ENCODE data around the gene TBCD. TPM values are rescaled to one million over a fixed set of nuclear protein-coding genes. Genes with fewer than 3 reads are reported as not detected.
A peak's percentile ranks its signal among the peaks of the same experiment; 100 is the strongest.

The TBCD gene
- total RNA-seq, 4 donors from 2014 or later, result 30.5 to 94.3 (median 51.8) TPM

DNA sequence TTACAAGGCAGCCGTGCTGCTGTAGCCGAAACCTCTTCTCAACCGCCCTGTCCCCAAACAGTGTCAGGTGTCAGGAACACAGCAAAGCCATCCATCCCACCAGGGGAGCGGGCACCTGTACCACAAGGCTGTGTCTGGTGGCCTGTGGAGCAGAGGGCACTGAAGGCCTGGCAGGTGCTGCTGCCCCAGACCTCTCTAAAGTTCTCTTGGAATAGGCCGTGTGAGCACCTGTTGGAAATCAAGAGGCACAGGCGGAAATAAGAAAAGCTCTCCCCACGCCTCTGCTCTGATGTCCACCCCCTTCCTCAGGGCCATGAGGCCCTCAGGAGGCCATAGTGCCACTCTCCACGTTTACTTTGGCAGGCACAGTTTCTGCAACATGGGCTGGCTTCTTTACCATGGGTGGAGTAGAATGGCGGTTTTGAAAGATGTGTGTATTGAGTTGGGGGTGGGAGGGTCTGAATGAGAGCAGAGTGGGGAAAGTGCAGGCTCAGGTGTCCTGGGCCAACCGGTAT, 187.8 kb downstream of the TBCD start:
- ATAC-seq (ENCODE audit: low FRiP score) (no peak), DNase-seq (ENCODE audit: low spot score) (peak; percentile 17)
- TF ChIP-seq, protein P1, sequence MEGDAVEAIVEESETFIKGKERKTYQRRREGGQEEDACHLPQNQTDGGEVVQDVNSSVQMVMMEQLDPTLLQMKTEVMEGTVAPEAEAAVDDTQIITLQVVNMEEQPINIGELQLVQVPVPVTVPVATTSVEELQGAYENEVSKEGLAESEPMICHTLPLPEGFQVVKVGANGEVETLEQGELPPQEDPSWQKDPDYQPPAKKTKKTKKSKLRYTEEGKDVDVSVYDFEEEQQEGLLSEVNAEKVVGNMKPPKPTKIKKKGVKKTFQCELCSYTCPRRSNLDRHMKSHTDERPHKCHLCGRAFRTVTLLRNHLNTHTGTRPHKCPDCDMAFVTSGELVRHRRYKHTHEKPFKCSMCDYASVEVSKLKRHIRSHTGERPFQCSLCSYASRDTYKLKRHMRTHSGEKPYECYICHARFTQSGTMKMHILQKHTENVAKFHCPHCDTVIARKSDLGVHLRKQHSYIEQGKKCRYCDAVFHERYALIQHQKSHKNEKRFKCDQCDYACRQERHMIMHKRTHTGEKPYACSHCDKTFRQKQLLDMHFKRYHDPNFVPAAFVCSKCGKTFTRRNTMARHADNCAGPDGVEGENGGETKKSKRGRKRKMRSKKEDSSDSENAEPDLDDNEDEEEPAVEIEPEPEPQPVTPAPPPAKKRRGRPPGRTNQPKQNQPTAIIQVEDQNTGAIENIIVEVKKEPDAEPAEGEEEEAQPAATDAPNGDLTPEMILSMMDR (IDR thresholded peaks at IDR 0.05), result no peak

DNA sequence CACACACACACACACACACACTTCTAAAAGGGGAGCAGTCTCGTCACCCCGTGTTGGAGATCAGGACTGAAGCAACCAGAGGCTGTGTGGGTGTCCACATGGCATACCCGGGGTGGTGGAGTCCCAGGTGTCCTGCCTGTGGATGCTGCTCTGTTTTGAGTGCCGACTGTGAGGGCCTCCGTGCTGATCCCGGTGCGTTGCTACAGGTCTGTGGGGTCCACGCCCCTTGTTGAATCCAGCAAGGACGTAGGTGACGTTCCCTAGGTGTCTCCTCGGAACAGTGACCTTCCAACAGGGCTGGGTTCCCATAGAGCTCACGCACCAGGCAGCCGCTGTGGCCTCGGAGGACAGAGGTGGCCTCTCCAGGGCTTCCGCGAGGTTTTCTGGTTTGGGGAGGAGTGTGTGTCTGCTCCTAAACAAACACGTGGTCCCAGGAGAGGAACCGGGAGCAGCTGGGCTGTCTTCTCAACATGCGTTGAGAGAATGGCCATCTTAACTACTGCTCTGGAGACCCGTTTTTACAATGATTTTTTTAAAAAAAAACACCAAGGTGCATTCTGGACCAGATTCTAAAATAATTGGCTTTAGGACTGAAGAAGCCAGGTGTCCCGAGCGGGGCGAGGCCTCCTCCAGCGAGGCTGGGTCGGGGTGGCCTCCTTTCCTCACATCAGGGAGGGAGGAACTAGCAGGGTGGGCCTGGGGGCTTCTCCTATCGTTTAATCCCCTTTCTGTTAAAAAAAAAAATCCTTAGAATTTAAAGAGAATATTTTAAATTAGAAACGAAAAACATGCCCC, 188.6 kb downstream of the TBCD start:
- no peak for DNase-seq (ENCODE audit: low spot score)
- ATAC-seq (ENCODE audit: low FRiP score), result no peak
- TF ChIP-seq, protein P1 (IDR thresholded peaks at IDR 0.05), result no peak

DNA sequence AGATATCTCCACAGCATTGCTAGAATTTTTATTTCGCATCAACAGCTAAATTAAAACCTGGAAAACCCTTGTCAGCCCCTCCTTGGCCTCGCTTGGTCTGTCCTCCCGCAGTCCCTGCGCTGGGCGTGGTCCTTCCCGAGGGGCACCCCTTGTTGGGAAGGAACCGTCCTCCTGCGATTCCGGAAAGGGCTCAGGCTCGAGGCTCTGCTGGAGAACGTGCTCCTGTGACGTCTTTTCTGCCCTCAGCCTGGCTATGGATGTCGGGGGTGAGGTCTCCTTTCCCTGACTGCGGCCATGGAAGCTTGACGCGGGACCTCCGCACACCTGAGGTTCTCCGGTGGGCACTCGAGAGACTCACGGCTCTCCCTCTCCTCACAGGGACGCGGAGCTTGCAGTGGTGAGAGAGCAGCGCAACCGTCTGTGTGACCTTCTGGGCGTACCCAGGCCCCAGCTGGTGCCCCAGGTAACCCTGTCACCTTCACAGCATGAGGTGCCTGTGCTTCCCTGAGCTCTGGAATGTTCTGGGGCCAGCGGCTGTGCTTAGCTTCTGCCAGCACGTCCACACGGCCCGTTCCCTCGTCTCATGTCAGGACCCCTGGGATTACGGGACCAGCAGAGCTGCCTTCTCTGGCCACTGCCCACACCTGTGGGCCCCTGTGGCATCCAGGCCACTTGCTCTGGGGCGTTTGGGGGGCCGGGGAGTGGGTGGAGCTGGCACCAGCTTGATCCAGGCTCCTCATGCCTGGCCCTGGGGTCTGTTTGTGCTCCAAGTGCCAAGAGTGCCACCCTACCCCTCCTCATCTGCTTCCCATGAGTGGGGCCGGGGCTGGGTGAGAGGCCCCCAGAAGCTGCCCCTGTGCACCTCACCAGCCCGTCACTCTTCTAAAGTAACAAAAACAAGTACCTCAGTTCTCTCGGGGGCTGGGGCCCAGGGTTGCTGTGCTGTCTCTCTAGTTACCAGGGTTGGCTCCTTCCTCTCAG, 189.4 kb downstream of the TBCD start:
- TF ChIP-seq, protein P1 (IDR thresholded peaks at IDR 0.05), result no peak
- peak; percentile 16 for DNase-seq (ENCODE audit: low spot score)
- no peak for ATAC-seq (ENCODE audit: low FRiP score)

DNA sequence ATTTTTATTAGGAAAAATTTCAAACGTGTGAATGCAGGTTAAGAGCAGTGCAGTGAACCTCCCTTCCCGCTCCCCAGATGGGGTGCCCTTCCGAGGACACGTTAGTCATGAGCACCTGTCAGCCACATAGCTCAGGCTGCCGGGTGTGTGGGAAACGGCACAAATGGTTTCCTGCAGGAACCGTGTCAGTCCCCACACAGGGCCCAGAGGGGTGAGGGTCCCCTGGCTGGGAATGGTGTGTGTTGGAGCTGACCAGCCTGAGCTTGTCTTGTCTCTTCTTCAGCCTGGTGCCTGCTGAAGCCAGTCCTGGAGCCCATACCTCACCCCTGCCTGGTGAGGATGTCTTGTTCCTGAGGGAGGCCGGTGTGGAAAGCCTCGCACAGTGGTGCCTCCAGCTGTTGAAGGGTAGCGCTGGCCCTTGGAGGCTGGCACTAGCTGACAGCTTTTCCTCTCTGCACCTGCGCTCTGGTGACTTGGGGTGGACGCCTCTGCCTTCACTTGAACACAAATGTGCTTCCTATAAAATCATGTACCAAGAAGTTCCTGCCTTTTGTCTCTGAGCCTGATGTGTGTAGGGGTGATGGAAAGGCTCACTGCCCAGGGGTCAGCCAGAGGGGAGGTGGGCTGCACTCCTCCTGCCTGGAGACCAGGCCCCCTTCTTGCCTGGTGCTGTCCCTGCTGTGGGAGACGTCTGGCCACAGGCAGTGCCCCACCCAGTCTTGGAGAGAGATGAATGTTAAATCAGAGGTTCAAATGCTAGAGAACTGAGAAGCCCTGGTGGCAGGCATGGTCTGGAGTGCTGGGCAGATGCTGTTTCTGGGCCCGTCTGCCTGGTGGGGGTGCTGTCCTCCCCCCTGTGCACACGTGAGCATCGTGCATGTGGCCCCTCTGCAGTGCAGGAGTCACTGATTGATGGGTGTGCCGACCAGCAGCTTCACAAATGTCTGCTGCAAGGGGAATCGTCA, 190.6 kb downstream of the TBCD start:
- ATAC-seq (ENCODE audit: low FRiP score) (no peak), DNase-seq (ENCODE audit: low spot score) (peak; percentile 14)
- TF ChIP-seq, protein P1 (IDR thresholded peaks at IDR 0.05), result no peak

DNA sequence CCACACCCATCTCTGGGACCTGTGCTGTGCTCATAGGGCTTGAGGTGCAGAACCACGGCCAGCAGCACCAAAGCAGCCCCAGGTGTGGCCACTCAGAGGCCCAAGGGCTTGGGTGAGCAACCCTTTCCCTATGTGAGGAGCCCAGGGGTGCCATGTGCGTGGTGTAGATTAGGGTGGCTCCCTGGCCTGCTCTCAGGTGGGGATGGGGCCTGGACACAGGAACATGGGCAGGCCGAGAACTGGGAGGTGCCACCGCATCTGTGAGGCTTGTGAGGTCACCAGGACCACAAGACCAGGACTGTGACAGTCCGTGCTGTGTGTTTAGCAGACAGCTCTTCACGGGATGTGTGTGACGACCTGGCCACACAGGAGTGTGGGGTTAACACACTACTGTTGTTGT, 191.5 kb downstream of the TBCD start:
- TF ChIP-seq, protein P1 (IDR thresholded peaks at IDR 0.05), result no peak
- ATAC-seq (ENCODE audit: low FRiP score) (no peak), DNase-seq (ENCODE audit: low spot score) (no peak)

DNA sequence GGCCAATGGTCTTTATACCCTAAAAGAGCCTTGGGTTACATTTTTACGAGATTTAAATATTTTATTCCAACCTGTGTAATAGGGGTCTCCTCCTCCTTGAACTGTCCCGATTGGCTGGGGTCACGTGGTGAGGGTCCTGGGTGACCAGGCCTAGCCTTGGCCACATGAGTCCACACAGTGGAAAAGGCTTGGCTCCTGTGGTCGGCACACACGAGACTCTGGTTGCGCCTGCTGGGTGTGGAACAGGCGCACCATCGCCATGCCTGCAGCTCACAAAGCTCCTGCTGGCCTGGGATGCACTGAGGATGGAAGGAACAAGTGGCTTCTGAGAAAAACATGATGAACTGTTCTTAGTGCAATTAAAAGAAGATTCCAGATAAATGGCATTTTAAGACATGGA, 191.9 kb downstream of the TBCD start:
- ATAC-seq (ENCODE audit: low FRiP score), result no peak
- TF ChIP-seq, protein P1 (IDR thresholded peaks at IDR 0.05), result no peak
- no peak for DNase-seq (ENCODE audit: low spot score)

All from omental fat pad (tissue), 4 donors.